Ramos (cell line): ENCODE results near the gene COPA.

Experiments
- in situ Hi-C: fragments of 300-500 bp; cut with MboI; formaldehyde crosslinking; loops from one replicate; pipeline ENCODE4 v1.14.3; 2022; ENCODE audit warnings: low sequenced_read_pairs; ENCODE audit not compliant: unreplicated experiment

COPA gene

GRCh38 chr1:160363951-160364735 lies 21.1 kb upstream of the COPA start:
- in situ Hi-C loops = no loop called here

- in situ Hi-C loops = no loop called here
Measured at GRCh38 chr1:160363010-160363409, 20.0 kb upstream of the COPA start.

- in situ Hi-C loops = no loop called here
Measured at GRCh38 chr1:160362168-160362957, 19.3 kb upstream of the COPA start.

- in situ Hi-C loops = no loop called here
Measured at GRCh38 chr1:160361814-160362167, 18.7 kb upstream of the COPA start.

- in situ Hi-C loops = no loop called here
Measured at GRCh38 chr1:160361199-160361598, 18.1 kb upstream of the COPA start.

GRCh38 chr1:160360227-160360695 lies 17.2 kb upstream of the COPA start:
- in situ Hi-C loops = no loop called here

GRCh38 chr1:160359559-160360226 lies 16.6 kb upstream of the COPA start:
- in situ Hi-C loops = no loop called here

- in situ Hi-C loops = no loop called here
Measured at GRCh38 chr1:160358073-160358472, 15.0 kb upstream of the COPA start.

GRCh38 chr1:160357286-160358002 lies 14.4 kb upstream of the COPA start:
- in situ Hi-C loops = no loop called here

GRCh38 chr1:160354388-160354985 lies 11.4 kb upstream of the COPA start:
- in situ Hi-C loops = no loop called here

- in situ Hi-C loops = no loop called here
Measured at GRCh38 chr1:160353223-160353622, 10.2 kb upstream of the COPA start.

GRCh38 chr1:160352555-160352954 lies 9.5 kb upstream of the COPA start:
- in situ Hi-C loops = no loop called here

- in situ Hi-C loops = no loop called here
Measured at GRCh38 chr1:160351629-160352028, 8.6 kb upstream of the COPA start.

- in situ Hi-C loops = no loop called here
Measured at GRCh38 chr1:160346958-160347357, 3.9 kb upstream of the COPA start.

- in situ Hi-C loops = no loop called here
Measured at GRCh38 chr1:160346463-160346862, 3.4 kb upstream of the COPA start.

GRCh38 chr1:160344936-160345335 lies 1.9 kb upstream of the COPA start:
- in situ Hi-C loops = no loop called here

- in situ Hi-C loops = no loop called here
Measured at GRCh38 chr1:160344241-160344640, 1.2 kb upstream of the COPA start.

GRCh38 chr1:160342526-160342925 lies 524 bp downstream of the COPA start:
- in situ Hi-C loops = no loop called here

GRCh38 chr1:160340866-160341265 lies 2.2 kb downstream of the COPA start:
- in situ Hi-C loops = no loop called here

- in situ Hi-C loops = no loop called here
Measured at GRCh38 chr1:160340146-160340545, 2.9 kb downstream of the COPA start.
